Dermis blood vessel endothelial cell (primary cell): Measurements from ENCODE around the gene STK16. TPM values are rescaled to one million over a fixed set of nuclear protein-coding genes. Genes with fewer than 3 reads are reported as not detected.
"Not testable (repeated sequence)": the region's sequence is repeated elsewhere in the genome, so short reads cannot be mapped to it uniquely, and the experiment has no call there.

Source experiments
- DNase-seq: peaks from one replicate; pipeline ENCODE4 v3.0.0; 2010
- total RNA-seq: library from RNA; depleted of rRNA; stranded (reverse); fragments of >200 nt; gene quantifications from 2 replicates; pipeline ENCODE4 v1.2.3, GENCODE V29; 2014

Gene STK16
- 24.3 and 24.7 TPM in 2 replicates for total RNA-seq

- peak; percentile 97 for DNase-seq
These were observed at the start of gene STK16, which contains the start of gene GLB1L for GRCh38 chr2:219245148-219245898. TSS of gene STK16 (plus strand) at chr2:219245479. CDS start at chr2:219246000, 521 bp downstream. TSS of gene GLB1L (minus strand) at chr2:219245444. CDS start at chr2:219243573, 1,871 bp downstream.

GRCh38 chr2:219197388-219197787 lies 47.9 kb upstream of the STK16 start:
- no peak for DNase-seq

- no peak for DNase-seq
These were observed 46.3 kb upstream of the STK16 start for GRCh38 chr2:219198974-219199373.

- no peak for DNase-seq
These were observed 45.6 kb upstream of the STK16 start for GRCh38 chr2:219199470-219200211.

- DNase-seq: not testable (repeated sequence)
These were observed 44.6 kb upstream of the STK16 start for GRCh38 chr2:219200502-219201326.

GRCh38 chr2:219201331-219201730 lies 43.9 kb upstream of the STK16 start:
- not testable (repeated sequence) for DNase-seq

- no peak for DNase-seq
These were observed 40.7 kb upstream of the STK16 start for GRCh38 chr2:219204425-219205164.

- DNase-seq: no peak
These were observed 40.1 kb upstream of the STK16 start for GRCh38 chr2:219205165-219205538.

- DNase-seq: no peak
These were observed 39.3 kb upstream of the STK16 start for GRCh38 chr2:219205981-219206327.

- DNase-seq: peak; percentile 96
These were observed 38.7 kb upstream of the STK16 start, which contains the start of gene ZFAND2B for GRCh38 chr2:219206328-219207133. TSS of gene ZFAND2B (plus strand) at chr2:219206782. CDS start at chr2:219206988, 206 bp downstream.

GRCh38 chr2:219207134-219207883 lies 38.0 kb upstream of the STK16 start:
- DNase-seq: peak; percentile 7

GRCh38 chr2:219207884-219208740 lies 37.2 kb upstream of the STK16 start:
- peak; percentile 45 for DNase-seq

- no peak for DNase-seq
These were observed 35.8 kb upstream of the STK16 start for GRCh38 chr2:219209236-219210195.

GRCh38 chr2:219210196-219210885 lies 34.9 kb upstream of the STK16 start:
- DNase-seq: no peak

- DNase-seq: no peak
These were observed 34.4 kb upstream of the STK16 start for GRCh38 chr2:219210886-219211362.

- DNase-seq: no peak
These were observed 32.3 kb upstream of the STK16 start for GRCh38 chr2:219213026-219213415.

- DNase-seq: no peak
These were observed 31.7 kb upstream of the STK16 start for GRCh38 chr2:219213486-219214071.
